ENCODE data around the gene NUDT16L1. TPM values are rescaled to one million over a fixed set of nuclear protein-coding genes. Genes with fewer than 3 reads are reported as not detected.

The NUDT16L1 gene
- total and polyA plus RNA-seq, 5 donors from 2014 or later = 43.7 to 110 (median 88.0) TPM

DNA sequence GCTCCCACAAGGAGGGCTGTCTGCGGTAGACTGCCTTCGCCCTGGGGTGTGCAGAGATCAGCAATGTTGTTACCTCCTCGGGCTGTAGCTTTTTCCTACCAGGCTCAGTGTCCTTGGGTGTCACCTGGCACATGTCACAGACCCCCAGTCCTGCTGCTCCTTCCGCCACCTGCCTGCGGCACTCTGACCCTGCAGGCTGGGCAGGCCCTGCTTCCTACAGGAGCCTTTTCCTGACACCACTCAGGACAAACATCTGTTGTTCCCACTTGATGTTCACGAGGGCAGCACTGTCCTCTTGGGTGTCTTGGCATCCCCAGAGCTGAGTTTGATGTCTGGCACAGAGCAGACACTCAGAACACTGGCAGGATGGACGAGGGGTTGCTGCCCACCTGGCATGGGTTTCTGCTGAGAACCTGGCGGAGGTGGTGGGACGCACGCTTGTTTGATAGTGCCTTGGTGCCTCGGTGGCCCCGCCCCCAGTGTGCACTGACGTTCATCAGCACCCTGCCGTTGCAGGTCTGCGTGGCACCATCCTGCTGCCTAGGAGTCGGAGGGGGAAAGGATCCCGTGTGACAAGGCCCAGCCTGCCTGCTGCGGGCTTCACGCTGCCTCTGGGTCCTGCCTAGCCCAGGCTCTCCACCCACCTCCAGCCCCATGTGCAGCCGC, 26.7 kb upstream of the NUDT16L1 start:
- no peak for DNase-seq
- ATAC-seq (ENCODE audit: low read depth in 2 of 2) = no peak

DNA sequence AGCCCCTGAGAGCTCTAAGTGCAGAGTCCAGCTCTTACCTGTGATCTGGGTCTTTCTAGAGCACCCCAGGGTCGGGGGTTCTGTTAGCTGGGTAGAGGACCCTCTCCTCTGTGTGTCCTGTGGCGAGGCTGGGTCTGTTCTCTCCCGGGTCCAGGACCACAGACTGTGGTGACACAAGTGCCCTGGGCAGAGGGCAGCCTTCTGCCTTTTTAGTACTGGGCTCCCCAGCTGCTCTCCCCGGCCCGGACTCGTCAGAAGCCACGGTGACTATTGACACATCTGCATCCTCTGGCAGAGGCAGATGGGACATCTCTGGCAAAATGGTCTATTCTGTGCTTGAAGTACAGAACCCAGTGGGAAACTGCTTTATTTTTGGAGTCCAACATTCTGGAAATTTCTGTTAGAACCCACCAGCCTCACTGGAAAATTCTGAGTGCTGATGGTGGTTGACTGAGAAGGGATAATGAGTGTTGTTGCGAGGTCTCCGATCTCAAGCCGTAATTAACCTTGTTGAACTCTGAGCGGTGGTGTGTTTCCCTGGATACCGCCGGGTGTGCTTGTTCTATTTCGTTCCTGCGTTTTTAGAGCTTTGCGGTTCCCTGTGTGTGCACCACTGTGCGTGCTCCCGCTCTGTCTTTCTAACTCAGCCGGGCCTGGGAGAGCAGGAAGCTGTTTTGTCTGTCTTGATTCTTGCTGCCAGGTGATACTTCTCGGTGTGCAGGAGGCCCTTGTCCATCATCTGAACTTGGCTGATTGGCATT, 26.0 kb upstream of the NUDT16L1 start:
- Mint-ChIP-seq H3K27me3 (no peaks in the 10 kb centered on the region), H3K27ac (no peak overlapping the region), H3K4me1 (peaks cover 0 to 36% (median 13%) of the 10 kb centered on the region in 4 donors), H3K4me3 (peak overlapping the region in 1 of 4 donors; percentile 11), H3K36me3 (peaks cover 5% of the 10 kb centered on the region), H3K9me3 (no peaks in the 10 kb centered on the region)
- H3K27me3 ChIP-seq (ENCODE audit: control insufficient read depth, insufficient read depth, low read length) = no peaks in the 10 kb centered on the region
- no peaks in the 10 kb centered on the region for H3K9me3 ChIP-seq (ENCODE audit: control insufficient read depth in 2 of 2, low read length in 2 of 2)
- no peak overlapping the region for H3K27ac ChIP-seq (ENCODE audit: insufficient read depth, low read length, poor library complexity, severe bottlenecking)
- no peak for ATAC-seq (ENCODE audit: low read depth in 2 of 2)
- H3K4me1 ChIP-seq (ENCODE audit: control insufficient read depth, insufficient read depth, low read length, poor library complexity, severe bottlenecking) = peaks cover 25% of the 10 kb centered on the region
- no peak for DNase-seq
- no peak overlapping the region for H3K4me3 ChIP-seq (ENCODE audit: low read depth, low read length)
- peaks cover 32% of the 10 kb centered on the region for H3K36me3 ChIP-seq (ENCODE audit: control insufficient read depth, insufficient read depth, low read length)

More for the DNA sequence above, 26.7 kb upstream of the NUDT16L1 start:
- Mint-ChIP-seq H3K27me3 (no peaks in the 10 kb centered on the region), H3K4me1 (peaks cover 0 to 38% (median 13%) of the 10 kb centered on the region in 4 donors), H3K36me3 (peaks cover 5% of the 10 kb centered on the region), H3K4me3 (peak overlapping the region in 1 of 4 donors; percentile 29), H3K27ac (peak overlapping the region in 1 of 3 donors; percentile 70), H3K9me3 (no peaks in the 10 kb centered on the region)
- H3K27ac ChIP-seq (ENCODE audit: insufficient read depth, low read length, poor library complexity, severe bottlenecking) = no peak overlapping the region
- no peaks in the 10 kb centered on the region for H3K9me3 ChIP-seq (ENCODE audit: control insufficient read depth in 2 of 2, low read length in 2 of 2)
- H3K4me3 ChIP-seq (ENCODE audit: low read depth, low read length) = no peak overlapping the region
- H3K27me3 ChIP-seq (ENCODE audit: control insufficient read depth, insufficient read depth, low read length) = no peaks in the 10 kb centered on the region
- peaks cover 31% of the 10 kb centered on the region for H3K36me3 ChIP-seq (ENCODE audit: control insufficient read depth, insufficient read depth, low read length)
- peaks cover 27% of the 10 kb centered on the region for H3K4me1 ChIP-seq (ENCODE audit: control insufficient read depth, insufficient read depth, low read length, poor library complexity, severe bottlenecking)

DNA sequence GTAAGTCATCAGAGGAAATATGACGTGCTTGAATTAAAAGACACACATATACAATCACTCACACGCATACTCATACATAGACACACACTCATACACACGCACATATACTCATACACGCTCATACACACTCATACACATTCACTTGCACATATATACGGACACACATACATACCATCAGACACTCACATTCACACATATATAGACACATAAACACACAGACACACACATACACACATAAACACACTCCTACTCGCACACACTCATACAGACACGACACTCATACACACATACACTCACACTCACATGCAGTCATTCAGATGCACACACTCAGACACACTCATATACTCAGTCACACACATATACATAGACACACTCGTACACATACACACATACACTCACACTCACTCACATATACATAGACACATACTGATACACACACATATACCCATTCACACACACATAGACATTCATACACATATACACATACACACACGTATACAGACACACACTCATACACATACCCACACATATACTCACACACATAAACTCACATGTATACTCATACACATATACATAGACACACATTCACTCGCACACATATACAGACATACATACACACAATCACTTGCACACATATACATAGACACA, 24.9 kb upstream of the NUDT16L1 start:
- Mint-ChIP-seq H3K4me1 (peaks cover 0 to 28% (median 11%) of the 10 kb centered on the region in 4 donors), H3K27me3 (no peaks in the 10 kb centered on the region), H3K4me3 (no peak overlapping the region), H3K27ac (no peak overlapping the region), H3K36me3 (peaks cover 5% of the 10 kb centered on the region), H3K9me3 (no peaks in the 10 kb centered on the region)
- DNase-seq = no peak
- Histone ChIP-seq H3K27ac (ENCODE audit: insufficient read depth, low read length, poor library complexity, severe bottlenecking) (no peak overlapping the region), H3K4me1 (ENCODE audit: control insufficient read depth, insufficient read depth, low read length, poor library complexity, severe bottlenecking) (peaks cover 25% of the 10 kb centered on the region), H3K36me3 (ENCODE audit: control insufficient read depth, insufficient read depth, low read length) (peaks cover 34% of the 10 kb centered on the region), H3K4me3 (ENCODE audit: low read depth, low read length) (no peak overlapping the region), H3K27me3 (ENCODE audit: control insufficient read depth, insufficient read depth, low read length) (no peaks in the 10 kb centered on the region), H3K9me3 (ENCODE audit: control insufficient read depth in 2 of 2, low read length in 2 of 2) (no peaks in the 10 kb centered on the region)
- no peak for ATAC-seq (ENCODE audit: low read depth in 2 of 2)

DNA sequence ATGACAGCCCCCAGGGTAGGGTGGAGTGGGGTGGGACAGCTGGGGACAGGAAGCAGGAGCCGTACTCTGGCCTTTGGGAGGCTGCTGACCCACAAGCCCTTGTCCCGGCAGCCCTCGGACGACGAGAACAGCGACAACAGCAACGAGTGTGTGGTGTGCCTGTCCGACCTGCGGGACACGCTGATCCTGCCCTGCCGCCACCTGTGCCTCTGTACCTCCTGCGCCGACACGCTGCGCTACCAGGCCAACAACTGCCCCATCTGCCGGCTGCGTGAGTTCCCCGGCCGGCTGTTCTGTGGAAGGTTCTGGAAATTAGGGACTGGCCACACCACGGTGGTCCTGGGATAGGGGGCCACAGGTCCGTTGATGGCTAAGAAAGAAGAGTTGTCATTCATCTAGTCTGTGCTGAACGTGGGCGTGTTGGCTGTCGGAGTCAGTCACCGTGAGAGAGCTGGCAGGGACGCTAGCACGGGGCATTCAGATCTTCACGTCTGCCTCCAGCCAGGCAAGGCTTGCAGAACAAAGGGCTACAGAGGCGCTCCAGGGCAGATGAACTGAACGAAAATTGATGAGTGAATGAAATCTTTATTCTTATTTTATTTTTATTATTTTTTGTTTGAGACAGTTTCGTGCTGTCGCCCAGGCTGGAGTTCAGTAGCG, 19.8 kb upstream of the NUDT16L1 start:
- H3K27me3 ChIP-seq (ENCODE audit: control insufficient read depth, insufficient read depth, low read length) = no peaks in the 10 kb centered on the region
- H3K9me3 ChIP-seq (ENCODE audit: control insufficient read depth in 2 of 2, low read length in 2 of 2) = no peaks in the 10 kb centered on the region
- H3K4me1 ChIP-seq (ENCODE audit: control insufficient read depth, insufficient read depth, low read length, poor library complexity, severe bottlenecking) = peaks cover 25% of the 10 kb centered on the region
- no peaks in the 10 kb centered on the region for H3K27me3 Mint-ChIP-seq
- no peak overlapping the region for H3K27ac ChIP-seq (ENCODE audit: insufficient read depth, low read length, poor library complexity, severe bottlenecking)
- DNase-seq (no peak), ATAC-seq (ENCODE audit: low read depth in 2 of 2) (no peak)
- no peaks in the 10 kb centered on the region for H3K9me3 Mint-ChIP-seq
- H3K4me3 Mint-ChIP-seq = no peak overlapping the region
- H3K36me3 Mint-ChIP-seq = peaks cover 18% of the 10 kb centered on the region
- H3K36me3 ChIP-seq (ENCODE audit: control insufficient read depth, insufficient read depth, low read length) = peaks cover 21% of the 10 kb centered on the region
- H3K27ac Mint-ChIP-seq = peak overlapping the region in 1 of 3 donors; percentile 46
- H3K4me3 ChIP-seq (ENCODE audit: low read depth, low read length) = no peak overlapping the region
- H3K4me1 Mint-ChIP-seq = peaks cover 0 to 22% (median 9%) of the 10 kb centered on the region in 4 donors

DNA sequence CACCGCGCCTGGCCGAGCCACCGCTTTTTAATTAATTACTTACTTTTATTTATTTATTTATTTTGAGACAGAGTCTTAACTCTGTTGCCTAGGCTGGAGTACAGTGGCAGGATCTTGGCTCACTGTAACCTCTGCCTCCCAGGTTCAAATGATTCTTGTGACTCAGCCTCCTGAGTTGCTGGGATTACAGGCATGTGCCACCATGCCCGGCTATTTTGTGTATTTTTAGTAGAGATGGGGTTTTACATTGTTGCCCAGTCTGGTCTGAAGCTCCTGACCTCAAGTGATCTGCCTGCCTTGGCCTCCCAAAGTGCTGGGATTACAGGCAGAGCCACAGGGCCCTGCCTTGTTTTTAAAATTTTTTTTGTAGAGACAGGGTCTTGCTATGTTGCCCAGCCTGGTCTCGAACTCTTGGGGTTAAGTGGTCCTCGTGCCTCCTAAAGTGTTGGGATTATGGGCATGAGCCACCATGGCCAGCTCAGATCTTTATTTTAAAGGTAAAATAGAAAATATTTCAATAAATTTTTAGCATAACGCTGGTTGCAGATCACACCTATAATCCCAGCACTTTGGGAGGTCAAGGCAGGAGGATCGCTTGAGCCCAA, 18.3 kb upstream of the NUDT16L1 start:
- ATAC-seq (ENCODE audit: low read depth in 2 of 2) (no peak), DNase-seq (no peak)
- no peaks in the 10 kb centered on the region for H3K27me3 ChIP-seq (ENCODE audit: control insufficient read depth, insufficient read depth, low read length)
- Mint-ChIP-seq H3K27ac (peak overlapping the region; percentile 77 to 95 (median 95)), H3K36me3 (peaks cover 13% of the 10 kb centered on the region), H3K4me1 (peaks cover 0 to 22% (median 9%) of the 10 kb centered on the region in 4 donors), H3K4me3 (no peak overlapping the region), H3K27me3 (no peaks in the 10 kb centered on the region), H3K9me3 (no peaks in the 10 kb centered on the region)
- H3K27ac ChIP-seq (ENCODE audit: insufficient read depth, low read length, poor library complexity, severe bottlenecking) = no peak overlapping the region
- no peaks in the 10 kb centered on the region for H3K9me3 ChIP-seq (ENCODE audit: control insufficient read depth in 2 of 2, low read length in 2 of 2)
- no peak overlapping the region for H3K4me3 ChIP-seq (ENCODE audit: low read depth, low read length)
- H3K4me1 ChIP-seq (ENCODE audit: control insufficient read depth, insufficient read depth, low read length, poor library complexity, severe bottlenecking) = peaks cover 25% of the 10 kb centered on the region
- peaks cover 12% of the 10 kb centered on the region for H3K36me3 ChIP-seq (ENCODE audit: control insufficient read depth, insufficient read depth, low read length)

DNA sequence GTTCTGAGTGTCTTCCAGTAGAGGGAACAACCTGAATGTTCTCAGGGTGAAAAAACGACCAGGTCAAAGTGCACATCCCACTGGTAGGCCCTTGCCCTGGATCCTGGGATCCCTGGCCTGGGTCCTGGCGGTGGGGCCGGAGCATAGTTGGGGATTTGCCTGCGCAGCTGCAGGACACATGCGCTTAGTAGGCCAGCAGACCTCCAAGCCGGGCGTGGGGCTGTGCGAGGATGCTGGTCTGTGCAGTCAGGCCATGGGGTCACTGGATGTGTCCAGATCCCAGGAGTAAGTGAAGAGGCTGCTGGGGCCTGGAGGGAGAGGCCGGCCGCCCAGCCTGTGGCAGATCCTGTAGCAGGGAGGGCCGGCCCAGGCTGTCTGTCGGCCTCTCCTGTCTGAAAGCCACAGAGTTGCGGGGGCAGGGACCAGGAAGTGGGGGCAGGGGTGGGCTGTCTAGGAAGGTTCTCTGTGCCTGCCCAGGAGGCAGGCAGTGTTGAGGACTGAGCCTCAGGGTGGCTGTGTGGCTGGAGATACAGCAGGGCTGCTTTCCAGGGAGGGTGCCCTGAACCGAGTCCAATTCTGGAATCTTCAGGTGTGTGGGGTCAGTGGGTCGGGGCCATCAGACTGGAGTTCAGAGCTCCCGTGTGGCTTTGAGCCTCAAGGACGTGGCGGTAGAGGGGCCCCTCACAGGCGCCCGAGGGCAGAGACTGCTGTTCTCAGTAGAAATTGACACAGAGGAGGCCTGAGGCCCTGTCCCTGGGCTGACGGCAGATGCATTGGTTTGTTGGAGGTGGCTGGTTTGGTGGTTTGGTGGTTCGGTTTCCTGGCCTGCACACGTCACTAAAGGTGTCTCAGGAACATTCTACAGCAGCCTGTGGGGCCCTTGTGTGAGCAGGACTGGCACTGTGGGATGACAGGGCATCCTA, 17.2 kb upstream of the NUDT16L1 start:
- Histone ChIP-seq H3K9me3 (ENCODE audit: control insufficient read depth in 2 of 2, low read length in 2 of 2) (no peaks in the 10 kb centered on the region), H3K4me3 (ENCODE audit: low read depth, low read length) (no peak overlapping the region), H3K36me3 (ENCODE audit: control insufficient read depth, insufficient read depth, low read length) (peaks cover 12% of the 10 kb centered on the region), H3K27ac (ENCODE audit: insufficient read depth, low read length, poor library complexity, severe bottlenecking) (peak overlapping the region; percentile 75), H3K4me1 (ENCODE audit: control insufficient read depth, insufficient read depth, low read length, poor library complexity, severe bottlenecking) (peaks cover 25% of the 10 kb centered on the region), H3K27me3 (ENCODE audit: control insufficient read depth, insufficient read depth, low read length) (no peaks in the 10 kb centered on the region)
- H3K36me3 Mint-ChIP-seq = peaks cover 13% of the 10 kb centered on the region
- peak overlapping the region; percentile 95 to 97 (median 95) for H3K27ac Mint-ChIP-seq
- peaks cover 0 to 22% (median 9%) of the 10 kb centered on the region in 4 donors for H3K4me1 Mint-ChIP-seq
- ATAC-seq (ENCODE audit: low read depth in 2 of 2) = peak; percentile 77 to 83
- no peaks in the 10 kb centered on the region for H3K9me3 Mint-ChIP-seq
- peak; percentile 22 to 83 (median 61) for DNase-seq
- H3K4me3 Mint-ChIP-seq = peak overlapping the region; percentile 3 to 78 (median 68)
- no peaks in the 10 kb centered on the region for H3K27me3 Mint-ChIP-seq
